Adrenal gland (tissue), 5 donors: ENCODE data around the gene NPPB.

ENCODE experiments used
- CTCF ChIP-seq, 6 experiments: fragments of 450-650 bp in 4 of 6; fragments of 200-600 bp in 2 of 6; sonication (generic) in 1 of 6; IDR thresholded peaks; 1 replicate in 5 of 6; 2 replicates in 1 of 6; pipeline versions ENCODE4 v1.5.1 to v1.8.0; 2016 to 2021; ENCODE audit warnings: antibody characterized with exemption in 6 of 6, mild to moderate bottlenecking in 2 of 6, moderate library complexity in 1 of 6
- POLR2A ChIP-seq, 2 donors: fragments of 450-650 bp; IDR thresholded peaks; one replicate each; pipeline ENCODE4 v1.6.1; 2017; ENCODE audit warnings: antibody characterized with exemption in 2 of 2, mild to moderate bottlenecking in 2 of 2, moderate library complexity in 1 of 2
- donor health status: DM: no; HTN: no; CAD: no.

- TF ChIP-seq CTCF (IDR thresholded peaks at IDR 0.05) (no peak), POLR2A (IDR thresholded peaks at IDR 0.05) (no peak)
These were observed 23.1 kb downstream of the NPPB start for GRCh38 chr1:11835441-11836225.
